ENCODE data around the gene SNRPD1.

DNA sequence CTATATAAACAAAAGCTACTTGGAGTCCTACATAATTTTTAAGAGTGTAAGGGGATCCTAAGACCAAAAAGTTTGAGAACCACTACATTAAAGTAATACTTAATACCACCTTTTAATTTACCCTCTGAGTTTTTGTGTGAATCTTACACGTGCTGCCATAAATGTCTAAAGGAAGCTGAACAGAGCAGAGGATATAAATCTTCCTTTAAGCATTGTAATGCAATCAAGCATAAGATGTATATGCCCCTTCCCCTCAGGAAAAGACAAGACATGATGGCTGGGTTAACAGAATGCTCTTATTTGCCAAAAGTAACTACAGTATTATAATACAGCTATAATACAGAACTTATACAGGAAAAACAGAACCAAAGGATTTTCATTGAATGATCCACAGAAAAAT lies 14.5 kb upstream of the SNRPD1 start:
- no peak for TF ChIP-seq POLR2AphosphoS5 (IDR thresholded peaks at IDR 0.05)
- TF ChIP-seq, protein P1, sequence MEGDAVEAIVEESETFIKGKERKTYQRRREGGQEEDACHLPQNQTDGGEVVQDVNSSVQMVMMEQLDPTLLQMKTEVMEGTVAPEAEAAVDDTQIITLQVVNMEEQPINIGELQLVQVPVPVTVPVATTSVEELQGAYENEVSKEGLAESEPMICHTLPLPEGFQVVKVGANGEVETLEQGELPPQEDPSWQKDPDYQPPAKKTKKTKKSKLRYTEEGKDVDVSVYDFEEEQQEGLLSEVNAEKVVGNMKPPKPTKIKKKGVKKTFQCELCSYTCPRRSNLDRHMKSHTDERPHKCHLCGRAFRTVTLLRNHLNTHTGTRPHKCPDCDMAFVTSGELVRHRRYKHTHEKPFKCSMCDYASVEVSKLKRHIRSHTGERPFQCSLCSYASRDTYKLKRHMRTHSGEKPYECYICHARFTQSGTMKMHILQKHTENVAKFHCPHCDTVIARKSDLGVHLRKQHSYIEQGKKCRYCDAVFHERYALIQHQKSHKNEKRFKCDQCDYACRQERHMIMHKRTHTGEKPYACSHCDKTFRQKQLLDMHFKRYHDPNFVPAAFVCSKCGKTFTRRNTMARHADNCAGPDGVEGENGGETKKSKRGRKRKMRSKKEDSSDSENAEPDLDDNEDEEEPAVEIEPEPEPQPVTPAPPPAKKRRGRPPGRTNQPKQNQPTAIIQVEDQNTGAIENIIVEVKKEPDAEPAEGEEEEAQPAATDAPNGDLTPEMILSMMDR (IDR thresholded peaks at IDR 0.05): no peak
